Measurements from ENCODE around the gene MTMR3. TPM values are rescaled to one million over a fixed set of nuclear protein-coding genes. Genes with fewer than 3 reads are reported as not detected.
"Not testable (repeated sequence)": the region's sequence is repeated elsewhere in the genome, so short reads cannot be mapped to it uniquely, and the experiment has no call there.

Gene MTMR3
- total and polyA plus RNA-seq, 2 experiments from 2014 or later, result 12.6 to 22.2 TPM

- Histone ChIP-seq H3K4me3 (no peak overlapping the region), H3K36me3 (ENCODE audit: low read depth) (no peaks in the 10 kb centered on the region; the same call in 1 of the 2 replicates), H3K9ac (no peak overlapping the region), H4K20me1 (ENCODE audit: insufficient read depth) (no peaks in the 10 kb centered on the region; the same call in 1 of the 2 replicates), H3K79me2 (ENCODE audit: insufficient read depth) (peaks cover 85% of the 10 kb centered on the region), H3K9me2 (ENCODE audit: insufficient read depth) (no peaks in the 10 kb centered on the region), H3K4me2 (ENCODE audit: unreplicated experiment) (no peak overlapping the region), H3K27ac (no peak overlapping the region), H3F3A (ENCODE audit: insufficient read depth) (no peaks in the 10 kb centered on the region), H2AFZ (no peak overlapping the region), H3K9me3 (ENCODE audit: low read depth) (no peaks in the 10 kb centered on the region), H3K27me3 (replicated peaks; ENCODE audit: insufficient read depth) (no peaks in the 10 kb centered on the region), H3K4me1 (ENCODE audit: insufficient read depth) (no peaks in the 10 kb centered on the region)
- in situ Hi-C loops (cut with MboI), result no loop called here
- TF ChIP-seq EZH2phosphoT487 (IDR thresholded peaks at IDR 0.05; ENCODE audit: insufficient read depth, low read depth) (no peak), EZH2 (IDR thresholded peaks at IDR 0.05; ENCODE audit: insufficient read depth, poor library complexity, severe bottlenecking) (no peak)
- WGBS, 2 experiments (ENCODE audit: low coverage in 1 of 2, low lambda C conversion rate in 2 of 2, missing lambda C conversion rate in 2 of 2), result 97 to 99% methylated on average over 5 of the region's 5 CpGs
- DNase-seq, result no peak
These were observed 81.8 kb downstream of the MTMR3 start for GRCh38 chr22:29964776-29965175.

GRCh38 chr22:29967461-29967860 lies 84.5 kb downstream of the MTMR3 start:
- 0 out of 2 replicates have a peak, but pooled peaks cover 4% of the 10 kb centered on the region for H3K36me3 ChIP-seq (ENCODE audit: low read depth)
- H2AFZ ChIP-seq, result no peak overlapping the region
- H3F3A ChIP-seq (ENCODE audit: insufficient read depth), result no peaks in the 10 kb centered on the region
- no peaks in the 10 kb centered on the region; the same call in 1 of the 2 replicates for H4K20me1 ChIP-seq (ENCODE audit: insufficient read depth)
- H3K9ac ChIP-seq, result no peak overlapping the region
- in situ Hi-C loops (cut with MboI), result no loop called here
- TF ChIP-seq EZH2phosphoT487 (IDR thresholded peaks at IDR 0.05; ENCODE audit: insufficient read depth, low read depth) (no peak), EZH2 (IDR thresholded peaks at IDR 0.05; ENCODE audit: insufficient read depth, poor library complexity, severe bottlenecking) (no peak)
- no peak overlapping the region for H3K27ac ChIP-seq
- no peaks in the 10 kb centered on the region for H3K9me2 ChIP-seq (ENCODE audit: insufficient read depth)
- no peak overlapping the region for H3K4me2 ChIP-seq (ENCODE audit: unreplicated experiment)
- no peak for DNase-seq
- H3K4me3 ChIP-seq, result no peak overlapping the region
- H3K79me2 ChIP-seq (ENCODE audit: insufficient read depth), result peaks cover 64% of the 10 kb centered on the region
- no peaks in the 10 kb centered on the region for H3K4me1 ChIP-seq (ENCODE audit: insufficient read depth)
- no peaks in the 10 kb centered on the region for H3K9me3 ChIP-seq (ENCODE audit: low read depth)
- no peaks in the 10 kb centered on the region for H3K27me3 ChIP-seq (replicated peaks; ENCODE audit: insufficient read depth)

DNA sequence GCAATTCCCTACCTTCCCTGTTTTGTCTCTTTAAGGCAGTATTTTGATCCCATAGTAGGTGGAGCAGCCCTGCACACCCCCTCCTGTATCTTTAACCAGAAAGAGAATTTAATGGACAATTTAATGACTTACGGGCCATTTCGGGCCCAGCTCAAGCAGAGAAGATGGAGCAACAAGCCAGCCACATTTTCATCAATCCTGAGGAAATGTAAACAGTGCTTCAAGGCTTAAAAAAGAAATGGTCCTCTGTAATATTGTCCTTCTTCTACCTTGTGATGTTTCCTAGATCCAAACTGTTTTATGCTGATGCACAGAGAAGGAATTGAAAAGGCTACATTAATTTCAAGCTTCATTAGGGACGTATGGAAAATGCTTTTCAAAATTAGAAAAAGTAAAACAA lies 88.6 kb downstream of the MTMR3 start:
- Histone ChIP-seq H3K4me3 (no peak overlapping the region), H3K36me3 (ENCODE audit: low read depth) (0 out of 2 replicates have a peak, but pooled peaks cover 4% of the 10 kb centered on the region), H3K9me2 (ENCODE audit: insufficient read depth) (no peaks in the 10 kb centered on the region), H2AFZ (no peak overlapping the region), H3K4me1 (ENCODE audit: insufficient read depth) (no peaks in the 10 kb centered on the region), H3K79me2 (ENCODE audit: insufficient read depth) (peaks cover 37% of the 10 kb centered on the region; the same call in 1 of the 2 replicates), H3K27ac (no peak overlapping the region), H3K9me3 (ENCODE audit: low read depth) (no peaks in the 10 kb centered on the region), H3K9ac (no peak overlapping the region), H4K20me1 (ENCODE audit: insufficient read depth) (no peaks in the 10 kb centered on the region; the same call in 1 of the 2 replicates), H3F3A (ENCODE audit: insufficient read depth) (no peaks in the 10 kb centered on the region), H3K27me3 (replicated peaks; ENCODE audit: insufficient read depth) (no peaks in the 10 kb centered on the region), H3K4me2 (ENCODE audit: unreplicated experiment) (no peak overlapping the region)
- no peak for TF ChIP-seq EZH2phosphoT487 (IDR thresholded peaks at IDR 0.05; ENCODE audit: insufficient read depth, low read depth)
- no peak for TF ChIP-seq EZH2 (IDR thresholded peaks at IDR 0.05; ENCODE audit: insufficient read depth, poor library complexity, severe bottlenecking)
- no peak for DNase-seq
- WGBS, 2 experiments (ENCODE audit: low coverage in 1 of 2, low lambda C conversion rate in 2 of 2, missing lambda C conversion rate in 2 of 2), result 96 to 97% methylated on average over 3 of the region's 3 CpGs
- in situ Hi-C loops (cut with MboI), result no loop called here

GRCh38 chr22:29972121-29972520 lies 89.1 kb downstream of the MTMR3 start:
- Histone ChIP-seq H3K4me3 (no peak overlapping the region), H3K9me3 (ENCODE audit: low read depth) (no peaks in the 10 kb centered on the region), H3K79me2 (ENCODE audit: insufficient read depth) (peaks cover 32% of the 10 kb centered on the region; the same call in 1 of the 2 replicates), H3K4me1 (ENCODE audit: insufficient read depth) (no peaks in the 10 kb centered on the region), H3K4me2 (ENCODE audit: unreplicated experiment) (no peak overlapping the region), H3K9ac (no peak overlapping the region), H3F3A (ENCODE audit: insufficient read depth) (no peaks in the 10 kb centered on the region), H3K36me3 (ENCODE audit: low read depth) (0 out of 2 replicates have a peak, but pooled peaks cover 4% of the 10 kb centered on the region), H3K27me3 (replicated peaks; ENCODE audit: insufficient read depth) (no peaks in the 10 kb centered on the region), H3K27ac (no peak overlapping the region), H2AFZ (no peak overlapping the region), H3K9me2 (ENCODE audit: insufficient read depth) (no peaks in the 10 kb centered on the region), H4K20me1 (ENCODE audit: insufficient read depth) (no peaks in the 10 kb centered on the region; the same call in 1 of the 2 replicates)
- in situ Hi-C loops (cut with MboI), result no loop called here
- no peak for DNase-seq
- TF ChIP-seq EZH2 (IDR thresholded peaks at IDR 0.05; ENCODE audit: insufficient read depth, poor library complexity, severe bottlenecking) (no peak), EZH2phosphoT487 (IDR thresholded peaks at IDR 0.05; ENCODE audit: insufficient read depth, low read depth) (no peak)
- 75 to 88% methylated on average over 2 of the region's 2 CpGs for WGBS, 2 experiments (ENCODE audit: low coverage in 1 of 2, low lambda C conversion rate in 2 of 2, missing lambda C conversion rate in 2 of 2)

GRCh38 chr22:29973269-29973668 lies 90.3 kb downstream of the MTMR3 start:
- 95% methylated on average over 4 of the region's 4 CpGs for WGBS, 2 experiments (ENCODE audit: low coverage in 1 of 2, low lambda C conversion rate in 2 of 2, missing lambda C conversion rate in 2 of 2)
- DNase-seq, result no peak

DNA sequence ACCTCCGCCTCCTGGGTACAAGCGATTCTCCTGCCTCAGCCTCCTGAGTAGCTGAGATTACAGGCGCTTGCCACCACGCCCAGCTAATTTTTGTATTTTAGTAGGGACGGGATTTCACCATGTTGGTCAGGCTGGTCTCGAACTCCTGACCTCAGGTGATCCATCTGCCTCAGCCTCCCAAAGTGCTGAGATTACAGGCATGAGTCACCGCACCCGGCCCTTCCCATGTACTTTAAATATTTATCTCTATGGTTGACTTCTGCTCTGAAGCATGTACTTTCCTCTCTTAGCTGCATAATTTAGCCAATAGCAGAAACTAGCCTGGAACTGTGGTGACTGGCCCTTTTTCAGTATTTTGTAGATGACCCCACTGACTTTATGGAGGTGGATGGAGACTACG lies 90.7 kb downstream of the MTMR3 start:
- H3K9ac ChIP-seq; H3F3A ChIP-seq (ENCODE audit: insufficient read depth); H3K27ac ChIP-seq; in situ Hi-C loops (cut with MboI); H3K36me3 ChIP-seq (ENCODE audit: low read depth); H4K20me1 ChIP-seq (ENCODE audit: insufficient read depth); H3K9me2 ChIP-seq (ENCODE audit: insufficient read depth); H3K9me3 ChIP-seq (ENCODE audit: low read depth); H3K4me3 ChIP-seq; H3K4me1 ChIP-seq (ENCODE audit: insufficient read depth); H3K27me3 ChIP-seq (replicated peaks; ENCODE audit: insufficient read depth); H2AFZ ChIP-seq; H3K4me2 ChIP-seq (ENCODE audit: unreplicated experiment); DNase-seq: not testable (repeated sequence)
- peaks cover 16% of the 10 kb centered on the region; the same call in 1 of the 2 replicates for H3K79me2 ChIP-seq (ENCODE audit: insufficient read depth)
- WGBS, 2 experiments (ENCODE audit: low coverage in 1 of 2, low lambda C conversion rate in 2 of 2, missing lambda C conversion rate in 2 of 2), result 94 to 96% methylated on average over 9 of the region's 9 CpGs

More at GRCh38 chr22:29973269-29973668, 90.3 kb downstream of the MTMR3 start:
- Histone ChIP-seq H3K27ac (no peak overlapping the region), H2AFZ (no peak overlapping the region), H3K9ac (no peak overlapping the region), H3K4me1 (ENCODE audit: insufficient read depth) (no peaks in the 10 kb centered on the region), H3K4me2 (ENCODE audit: unreplicated experiment) (no peak overlapping the region), H3K9me3 (ENCODE audit: low read depth) (no peaks in the 10 kb centered on the region), H3K36me3 (ENCODE audit: low read depth) (0 out of 2 replicates have a peak, but pooled peaks cover 4% of the 10 kb centered on the region), H3F3A (ENCODE audit: insufficient read depth) (no peaks in the 10 kb centered on the region), H4K20me1 (ENCODE audit: insufficient read depth) (no peaks in the 10 kb centered on the region), H3K27me3 (replicated peaks; ENCODE audit: insufficient read depth) (no peaks in the 10 kb centered on the region), H3K4me3 (no peak overlapping the region), H3K79me2 (ENCODE audit: insufficient read depth) (peaks cover 20% of the 10 kb centered on the region; the same call in 1 of the 2 replicates), H3K9me2 (ENCODE audit: insufficient read depth) (no peaks in the 10 kb centered on the region)
- no peak for TF ChIP-seq EZH2 (IDR thresholded peaks at IDR 0.05; ENCODE audit: insufficient read depth, poor library complexity, severe bottlenecking)
- no peak for TF ChIP-seq EZH2phosphoT487 (IDR thresholded peaks at IDR 0.05; ENCODE audit: insufficient read depth, low read depth)
- in situ Hi-C loops (cut with MboI), result no loop called here

Data from GM23248 (cell line).